Cardiac muscle cell (in vitro differentiated cells and primary cell): ENCODE measurements around the gene ZNF341. TPM values are rescaled to one million over a fixed set of nuclear protein-coding genes. Genes with fewer than 3 reads are reported as not detected.
A peak's percentile ranks its signal among the peaks of the same experiment; 100 is the strongest.

ENCODE experiments used
- DNase-seq, 2 donors: peaks; one replicate each; pipeline versions ENCODE4 v3.0.0 to v3.0.0-alpha.2; 2010 to 2017; ENCODE audit warnings: low read depth in 1 of 2, low spot score in 1 of 2
- H3K27ac ChIP-seq: fragments of 200-600 bp; sonication (generic); 2 replicates; pipeline ENCODE4 v1.5.1; 2016
- H3K27me3 ChIP-seq: fragments of 200-600 bp; sonication (generic); 2 replicates; pipeline ENCODE4 v1.6.0; 2016; ENCODE audit warnings: control low read depth
- H3K36me3 ChIP-seq: fragments of 200-600 bp; sonication (generic); 2 replicates; pipeline ENCODE4 v1.5.1; 2016; ENCODE audit warnings: control low read depth
- H3K4me1 ChIP-seq: fragments of 200-600 bp; sonication (generic); 2 replicates; pipeline ENCODE4 v1.8.1; 2017; ENCODE audit warnings: low read depth, mild to moderate bottlenecking, mixed run types
- H3K4me3 ChIP-seq: fragments of 200-600 bp; sonication (generic); 2 replicates; pipeline ENCODE4 v1.5.1; 2016; ENCODE audit warnings: mild to moderate bottlenecking
- H3K9me3 ChIP-seq: fragments of 200-600 bp; sonication (generic); 2 replicates; pipeline ENCODE4 v1.5.1; 2017; ENCODE audit warnings: low read depth, mild to moderate bottlenecking, control low read depth
- polyA plus RNA-seq: library from polyadenylated mRNA; unstranded; fragments of >200 nt; fragmentation: Nextera tagmentation; extraction: Ambion mirVana; gene quantifications from 2 replicates; pipeline ENCODE4 v1.2.1, GENCODE V29; 2016
- total RNA-seq: library from RNA; depleted of rRNA; stranded (reverse); fragments of >200 nt; gene quantifications from 2 replicates; pipeline ENCODE4 v1.2.3, GENCODE V29; 2016
- TF ChIP-seq, protein P1 (sequence below): IDR thresholded peaks from 2 replicates; pipeline ENCODE4 v1.5.1; 2012; ENCODE audit warnings: low read depth, mild to moderate bottlenecking, low read length

ZNF341 gene
- total and polyA plus RNA-seq, 2 experiments from 2014 or later = 2.7 to 3.1 TPM

DNA sequence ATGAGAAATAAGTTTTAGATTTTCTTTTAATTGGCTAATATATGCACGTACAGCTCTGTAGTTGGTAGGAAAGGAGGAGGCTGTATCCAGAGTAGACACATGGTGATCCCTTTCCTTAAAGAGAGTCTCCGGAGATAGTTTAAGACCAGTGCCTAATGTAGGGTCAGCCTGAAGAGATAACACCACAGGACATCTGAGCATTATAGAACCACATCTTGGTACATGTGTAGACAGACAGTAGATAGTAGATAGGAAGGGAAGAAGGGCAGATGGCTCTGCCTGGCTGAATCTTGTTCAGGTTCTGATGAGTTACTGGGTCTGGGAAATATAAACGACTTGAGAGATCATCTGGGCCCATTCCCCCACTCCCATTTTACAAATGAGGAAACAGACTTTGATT is 97.8 kb downstream of the ZNF341 start:
- TF ChIP-seq, protein P1, sequence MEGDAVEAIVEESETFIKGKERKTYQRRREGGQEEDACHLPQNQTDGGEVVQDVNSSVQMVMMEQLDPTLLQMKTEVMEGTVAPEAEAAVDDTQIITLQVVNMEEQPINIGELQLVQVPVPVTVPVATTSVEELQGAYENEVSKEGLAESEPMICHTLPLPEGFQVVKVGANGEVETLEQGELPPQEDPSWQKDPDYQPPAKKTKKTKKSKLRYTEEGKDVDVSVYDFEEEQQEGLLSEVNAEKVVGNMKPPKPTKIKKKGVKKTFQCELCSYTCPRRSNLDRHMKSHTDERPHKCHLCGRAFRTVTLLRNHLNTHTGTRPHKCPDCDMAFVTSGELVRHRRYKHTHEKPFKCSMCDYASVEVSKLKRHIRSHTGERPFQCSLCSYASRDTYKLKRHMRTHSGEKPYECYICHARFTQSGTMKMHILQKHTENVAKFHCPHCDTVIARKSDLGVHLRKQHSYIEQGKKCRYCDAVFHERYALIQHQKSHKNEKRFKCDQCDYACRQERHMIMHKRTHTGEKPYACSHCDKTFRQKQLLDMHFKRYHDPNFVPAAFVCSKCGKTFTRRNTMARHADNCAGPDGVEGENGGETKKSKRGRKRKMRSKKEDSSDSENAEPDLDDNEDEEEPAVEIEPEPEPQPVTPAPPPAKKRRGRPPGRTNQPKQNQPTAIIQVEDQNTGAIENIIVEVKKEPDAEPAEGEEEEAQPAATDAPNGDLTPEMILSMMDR = no peak
- no peak overlapping the region for H3K4me3 ChIP-seq
- no peaks in the 10 kb centered on the region for H3K9me3 ChIP-seq
- peaks cover 57% of the 10 kb centered on the region for H3K4me1 ChIP-seq
- no peaks in the 10 kb centered on the region for H3K36me3 ChIP-seq
- H3K27me3 ChIP-seq = no peaks in the 10 kb centered on the region
- no peak for DNase-seq
- H3K27ac ChIP-seq = peak overlapping the region; percentile 65

DNA sequence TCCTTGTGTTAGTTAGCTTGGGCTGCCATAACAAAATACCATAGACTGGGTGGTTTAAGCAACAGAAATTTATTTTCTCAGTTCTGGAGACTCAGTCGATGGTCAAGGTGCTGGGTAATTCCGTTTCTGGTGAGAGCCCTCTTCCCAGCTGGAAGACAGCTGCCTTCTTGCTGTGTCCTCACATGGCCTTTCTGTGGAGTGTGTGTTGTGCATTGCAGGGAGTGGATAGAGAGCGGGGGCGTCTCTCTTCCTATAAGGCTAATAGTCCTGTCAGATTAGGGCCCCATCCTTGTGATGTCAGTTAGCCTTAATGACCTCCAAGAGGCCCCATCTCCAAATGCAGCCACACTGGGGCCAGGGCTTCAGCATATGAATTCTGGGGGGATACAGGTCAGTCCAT is 98.6 kb downstream of the ZNF341 start:
- DNase-seq = peak in 1 of 2 donors; percentile 45
- Histone ChIP-seq H3K9me3 (no peaks in the 10 kb centered on the region), H3K4me1 (peaks cover 51% of the 10 kb centered on the region), H3K27me3 (no peaks in the 10 kb centered on the region), H3K4me3 (no peak overlapping the region), H3K36me3 (no peaks in the 10 kb centered on the region), H3K27ac (no peak overlapping the region)
- TF ChIP-seq, protein P1 = no peak

DNA sequence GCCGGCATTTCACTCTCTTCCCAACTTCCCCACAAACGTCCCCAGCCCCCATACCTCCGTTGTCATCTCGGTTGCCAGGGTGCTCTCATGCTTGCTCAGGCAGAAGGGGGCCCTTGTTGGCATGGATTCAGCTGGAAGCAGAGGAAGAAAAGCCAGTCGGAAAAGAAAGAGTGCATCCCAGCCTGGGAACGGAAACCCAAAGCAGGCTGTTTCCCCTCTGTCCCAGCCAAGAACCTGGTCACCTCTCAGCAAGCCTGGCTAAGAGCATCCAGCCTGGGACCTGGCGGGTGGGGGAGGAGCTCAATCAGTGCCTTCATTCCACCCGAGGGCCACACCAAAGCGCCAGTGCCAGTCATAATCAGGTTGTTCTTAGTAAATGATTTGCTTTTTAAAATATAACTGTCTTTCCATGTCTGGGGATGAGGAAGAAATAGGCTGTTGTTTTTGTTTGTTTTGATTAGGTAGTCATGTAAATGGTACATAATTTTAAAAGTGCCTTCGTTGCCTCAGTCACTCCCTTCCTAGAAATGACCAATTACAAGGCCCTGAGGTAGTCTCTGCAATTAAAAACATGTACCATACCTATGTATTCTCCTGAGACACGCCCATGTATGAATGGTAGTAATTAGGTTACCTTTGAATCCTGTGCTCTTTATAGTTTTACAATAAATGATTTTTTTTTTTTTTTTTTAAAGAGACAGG is 100.5 kb downstream of the ZNF341 start:
- Histone ChIP-seq H3K9me3 (no peaks in the 10 kb centered on the region), H3K27me3 (no peaks in the 10 kb centered on the region), H3K36me3 (no peaks in the 10 kb centered on the region), H3K4me1 (peaks cover 39% of the 10 kb centered on the region), H3K27ac (peak overlapping the region; percentile 7), H3K4me3 (no peak overlapping the region)
- DNase-seq = peak in 1 of 2 donors; percentile 67
- TF ChIP-seq, protein P1 = no peak

DNA sequence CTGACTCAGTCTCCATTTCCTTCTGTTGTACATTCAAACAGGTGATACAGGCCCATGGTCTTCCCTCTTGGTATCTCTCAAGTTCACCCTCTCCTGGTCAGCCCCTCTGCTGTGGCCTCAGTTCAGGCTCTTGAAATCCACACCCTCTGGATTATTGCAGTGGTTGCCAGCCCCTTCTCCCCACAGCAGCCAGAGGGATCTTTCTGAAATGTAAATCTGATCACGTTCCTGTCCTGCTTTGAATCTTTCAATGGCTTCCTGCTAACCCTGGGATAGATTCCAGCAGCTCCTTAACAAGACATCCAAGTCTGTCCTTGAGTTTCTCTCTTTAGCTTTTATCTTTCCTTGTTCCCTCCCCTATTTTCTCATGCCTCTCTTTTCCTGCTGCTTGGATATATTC is 101.5 kb downstream of the ZNF341 start:
- H3K4me1 ChIP-seq = peaks cover 40% of the 10 kb centered on the region
- no peaks in the 10 kb centered on the region for H3K36me3 ChIP-seq
- no peaks in the 10 kb centered on the region for H3K9me3 ChIP-seq
- no peaks in the 10 kb centered on the region for H3K27me3 ChIP-seq
- peak; percentile 32 to 43 for DNase-seq
- no peak overlapping the region for H3K4me3 ChIP-seq
- TF ChIP-seq, protein P1 = no peak
- peak overlapping the region; percentile 73 for H3K27ac ChIP-seq

DNA sequence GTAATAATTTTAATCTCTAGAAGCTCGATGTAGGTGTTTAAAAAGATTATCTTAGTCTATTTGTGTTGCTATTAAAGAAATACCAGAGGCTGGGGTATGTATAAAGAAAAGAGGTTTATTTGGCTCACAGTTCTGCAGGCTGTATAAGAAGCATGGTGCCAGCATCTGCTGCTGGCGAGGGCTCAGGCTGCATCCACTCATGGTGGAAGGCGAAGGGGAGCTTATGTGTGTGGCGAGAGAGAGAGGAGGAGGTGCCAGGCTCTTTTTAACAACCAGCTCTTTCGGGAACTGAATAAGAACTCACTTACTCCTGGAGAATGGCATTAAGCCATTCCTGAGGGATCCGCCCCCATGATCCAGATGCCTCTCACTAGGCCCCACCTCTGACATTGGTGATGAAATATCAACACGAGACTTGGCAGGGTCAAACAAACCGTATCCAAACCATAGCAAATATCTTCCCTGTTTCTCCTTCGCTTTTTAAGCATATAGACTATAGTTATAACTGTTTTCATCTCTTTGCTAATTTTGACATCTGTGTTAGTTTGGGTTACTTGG is 103.9 kb downstream of the ZNF341 start:
- no peaks in the 10 kb centered on the region for H3K9me3 ChIP-seq
- peak in 1 of 2 donors; percentile 75 for DNase-seq
- H3K4me1 ChIP-seq = peaks cover 52% of the 10 kb centered on the region

More for the DNA sequence above, 103.9 kb downstream of the ZNF341 start:
- H3K4me3 ChIP-seq = no peak overlapping the region
- H3K27me3 ChIP-seq = no peaks in the 10 kb centered on the region
- H3K27ac ChIP-seq = no peak overlapping the region
- H3K36me3 ChIP-seq = no peaks in the 10 kb centered on the region
- TF ChIP-seq, protein P1 = no peak
